OCI-LY7 (cell line): ENCODE data around the gene ACSM3. TPM values are rescaled to one million over a fixed set of nuclear protein-coding genes. Genes with fewer than 3 reads are reported as not detected.

Experiments
- BruUV-seq: library from RNA; stranded (reverse); fragments of 400-500 nt; replicated peaks from 2 replicates; lab custom pipeline; 2021; lab: Mats Ljungman, UMichigan
- CTCF ChIA-PET: fragments of 300-600 bp; sonication (Branson Sonifier 250); formaldehyde crosslinking; loops from one replicate; lab custom pipeline; 2022; ENCODE audit warnings: antibody characterized with exemption; ENCODE audit not compliant: unreplicated experiment; lab: Charles Lee
- POLR2A ChIA-PET: fragments of 300-600 bp; sonication (Branson Sonifier 250); formaldehyde crosslinking; loops from one replicate; lab custom pipeline; 2022; ENCODE audit warnings: antibody characterized with exemption; lab: Charles Lee
- DNase-seq: peaks from one replicate; pipeline ENCODE4 v3.0.0-alpha.2; 2015; ENCODE audit warnings: low spot score
- H2AFZ ChIP-seq: fragments of 200-600 bp; sonication (generic), shearing (Covaris generic); 2 replicates; pipeline ENCODE4 v1.6.1; 2014; ENCODE audit warnings: mild to moderate bottlenecking, antibody characterized with exemption, low read length, moderate library complexity
- H3K27ac ChIP-seq: fragments of 200-600 bp; sonication (generic); 2 replicates; pipeline ENCODE4 v1.5.1; 2014; ENCODE audit warnings: mixed run types, low read depth, mild to moderate bottlenecking, moderate library complexity, low read length, inconsistent platforms; ENCODE audit not compliant: poor library complexity, severe bottlenecking
- H3K36me3 ChIP-seq: fragments of 200-600 bp; sonication (generic); 2 replicates; pipeline ENCODE4 v1.6.1; 2014; ENCODE audit warnings: mild to moderate bottlenecking, antibody characterized with exemption, low read length, moderate library complexity, mixed read lengths; ENCODE audit not compliant: insufficient read depth
- H3K4me1 ChIP-seq: fragments of 200-600 bp; sonication (generic); 2 replicates; pipeline ENCODE4 v1.5.1; 2014; ENCODE audit warnings: mild to moderate bottlenecking, low read length; ENCODE audit not compliant: insufficient read depth, poor library complexity, severe bottlenecking
- H3K4me2 ChIP-seq: fragments of 200-600 bp; sonication (generic); 2 replicates; pipeline ENCODE4 v1.6.1; 2014; ENCODE audit warnings: mild to moderate bottlenecking, low read length
- H3K4me3 ChIP-seq: fragments of 200-600 bp; sonication (generic); 2 replicates; pipeline ENCODE4 v1.5.1; 2014; ENCODE audit warnings: mild to moderate bottlenecking, low read depth, low read length; ENCODE audit not compliant: poor library complexity, severe bottlenecking
- H3K79me2 ChIP-seq: fragments of 200-600 bp; sonication (generic); 2 replicates; pipeline ENCODE4 v1.6.1; 2016; ENCODE audit warnings: low read depth, mild to moderate bottlenecking, low read length, moderate library complexity, mixed read lengths; ENCODE audit not compliant: insufficient read depth
- H3K9me2 ChIP-seq: fragments of 200-600 bp; sonication (generic); 2 replicates; pipeline ENCODE4 v1.6.1; 2016; ENCODE audit warnings: mild to moderate bottlenecking, low read length, mixed read lengths; ENCODE audit not compliant: insufficient read depth
- H3K9me3 ChIP-seq: fragments of 200-600 bp; sonication (generic); 2 replicates; pipeline ENCODE4 v1.6.1; 2014; ENCODE audit warnings: mild to moderate bottlenecking, mixed run types, low read length, mixed read lengths
- H4K20me1 ChIP-seq: fragments of 200-600 bp; sonication (generic); 2 replicates; pipeline ENCODE4 v1.6.1; 2014; ENCODE audit warnings: mild to moderate bottlenecking, antibody characterized with exemption, low read length, moderate library complexity, mixed read lengths; ENCODE audit not compliant: insufficient read depth
- EZH2phosphoT487 ChIP-seq: fragments of 200-600 bp; sonication (generic); IDR thresholded peaks from 2 replicates; pipeline ENCODE4 v1.6.1; 2018; ENCODE audit warnings: low read depth, borderline replicate concordance, mild to moderate bottlenecking, mixed run types, antibody characterized with exemption, low read length, moderate library complexity, mixed read lengths
- intact Hi-C: fragments of 100-400 bp; cut with micrococcal nuclease; formaldehyde crosslinking; loops from one replicate; pipeline ENCODE4 v1.10.0; 2022; ENCODE audit not compliant: unreplicated experiment
- total RNA-seq, 2 experiments: library from RNA; depleted of rRNA in 1 of 2; stranded (reverse); fragments of >200 nt in 1 of 2; shearing (Covaris generic) in 1 of 2; gene quantifications; 2 replicates each; pipeline ENCODE4 v1.2.3, GENCODE V29; 2014 to 2022
- TF ChIP-seq, protein P1 (sequence below): fragments of 200-600 bp; sonication (generic); conservative IDR thresholded peaks from 2 replicates; pipeline ENCODE4 v1.5.1; 2014; ENCODE audit warnings: mild to moderate bottlenecking, antibody characterized with exemption, low read length, moderate library complexity, mixed read lengths

The ACSM3 gene
- total RNA-seq, 2 experiments from 2014 or later: 2.8 to 4.5 TPM

DNA sequence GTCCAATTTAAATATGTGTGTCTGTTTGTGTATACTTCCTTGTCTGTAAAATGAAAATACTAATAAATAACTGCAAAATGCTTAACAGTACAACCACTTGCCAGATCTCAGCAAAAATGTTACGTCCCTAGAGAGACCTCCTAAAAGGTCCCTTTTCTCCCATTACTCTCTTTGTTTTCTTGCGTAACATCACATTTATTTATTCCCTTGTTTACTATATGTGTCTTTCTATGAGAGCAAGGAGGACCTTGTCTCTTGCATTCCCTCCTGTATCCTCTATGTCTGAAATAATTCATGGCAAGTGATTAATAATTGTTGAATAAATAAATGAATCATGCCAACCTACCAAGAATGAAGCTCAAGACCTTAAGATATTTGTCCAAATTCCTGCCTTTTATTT, 1.9 kb downstream of the ACSM3 start:
- H3K4me1 ChIP-seq: peaks cover 14% of the 10 kb centered on the region
- intact Hi-C loops: no loop called here
- no peaks in the 10 kb centered on the region for H3K79me2 ChIP-seq
- TF ChIP-seq EZH2phosphoT487: no peak
- TF ChIP-seq, protein P1, sequence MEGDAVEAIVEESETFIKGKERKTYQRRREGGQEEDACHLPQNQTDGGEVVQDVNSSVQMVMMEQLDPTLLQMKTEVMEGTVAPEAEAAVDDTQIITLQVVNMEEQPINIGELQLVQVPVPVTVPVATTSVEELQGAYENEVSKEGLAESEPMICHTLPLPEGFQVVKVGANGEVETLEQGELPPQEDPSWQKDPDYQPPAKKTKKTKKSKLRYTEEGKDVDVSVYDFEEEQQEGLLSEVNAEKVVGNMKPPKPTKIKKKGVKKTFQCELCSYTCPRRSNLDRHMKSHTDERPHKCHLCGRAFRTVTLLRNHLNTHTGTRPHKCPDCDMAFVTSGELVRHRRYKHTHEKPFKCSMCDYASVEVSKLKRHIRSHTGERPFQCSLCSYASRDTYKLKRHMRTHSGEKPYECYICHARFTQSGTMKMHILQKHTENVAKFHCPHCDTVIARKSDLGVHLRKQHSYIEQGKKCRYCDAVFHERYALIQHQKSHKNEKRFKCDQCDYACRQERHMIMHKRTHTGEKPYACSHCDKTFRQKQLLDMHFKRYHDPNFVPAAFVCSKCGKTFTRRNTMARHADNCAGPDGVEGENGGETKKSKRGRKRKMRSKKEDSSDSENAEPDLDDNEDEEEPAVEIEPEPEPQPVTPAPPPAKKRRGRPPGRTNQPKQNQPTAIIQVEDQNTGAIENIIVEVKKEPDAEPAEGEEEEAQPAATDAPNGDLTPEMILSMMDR: no peak
- H3K9me3 ChIP-seq: peaks cover 23% of the 10 kb centered on the region
- no peak overlapping the region for H3K27ac ChIP-seq
- no peaks in the 10 kb centered on the region for H3K9me2 ChIP-seq
- H2AFZ ChIP-seq: no peak overlapping the region
- H3K4me2 ChIP-seq: no peak overlapping the region
- DNase-seq: no peak
- CTCF ChIA-PET: no interaction called here
- H4K20me1 ChIP-seq: no peaks in the 10 kb centered on the region
- no peaks in the 10 kb centered on the region; the same call in 1 of the 2 replicates for H3K36me3 ChIP-seq
- no TSS peak for BruUV-seq
- no peak overlapping the region for H3K4me3 ChIP-seq
- POLR2A ChIA-PET: interaction anchor here (1.6 kb wide), 1 partner anchor 41 kb away, joined by 5 read pairs; the partner anchor contains the start of genes ERI2 and REXO5

DNA sequence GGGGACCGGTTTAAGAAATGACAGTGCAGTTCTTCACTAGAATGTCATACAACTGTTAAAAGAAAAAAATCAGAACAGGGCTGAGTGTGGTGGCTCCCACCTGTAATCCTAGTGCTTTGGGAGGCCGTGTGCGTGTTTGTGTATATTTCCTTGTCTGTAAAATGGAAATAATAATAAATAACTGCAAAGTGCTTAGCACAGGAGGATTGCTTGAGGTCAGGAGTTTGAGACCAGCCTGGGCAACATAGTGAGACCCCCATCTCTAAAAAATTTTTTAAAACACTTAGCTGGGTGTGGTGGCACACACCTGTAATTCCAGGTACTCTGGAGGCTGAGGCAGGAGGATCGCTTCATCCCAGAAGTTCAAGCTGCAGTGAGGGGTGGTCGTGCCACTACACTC, 2.5 kb downstream of the ACSM3 start:
- POLR2A ChIA-PET: interaction anchor here (1.6 kb wide), 1 partner anchor 40 kb away, joined by 5 read pairs; the partner anchor contains the start of genes ERI2 and REXO5
- intact Hi-C loops: no loop called here
- Histone ChIP-seq H3K4me2 (no peak overlapping the region), H4K20me1 (no peaks in the 10 kb centered on the region), H3K36me3 (no peaks in the 10 kb centered on the region; the same call in 1 of the 2 replicates), H3K4me1 (peaks cover 13% of the 10 kb centered on the region), H3K79me2 (no peaks in the 10 kb centered on the region), H3K27ac (no peak overlapping the region), H2AFZ (no peak overlapping the region), H3K9me3 (peaks cover 18% of the 10 kb centered on the region), H3K4me3 (no peak overlapping the region), H3K9me2 (no peaks in the 10 kb centered on the region)
- DNase-seq: no peak
- no TSS peak for BruUV-seq
- no peak for TF ChIP-seq EZH2phosphoT487
- TF ChIP-seq, protein P1: no peak
- CTCF ChIA-PET: no interaction called here

DNA sequence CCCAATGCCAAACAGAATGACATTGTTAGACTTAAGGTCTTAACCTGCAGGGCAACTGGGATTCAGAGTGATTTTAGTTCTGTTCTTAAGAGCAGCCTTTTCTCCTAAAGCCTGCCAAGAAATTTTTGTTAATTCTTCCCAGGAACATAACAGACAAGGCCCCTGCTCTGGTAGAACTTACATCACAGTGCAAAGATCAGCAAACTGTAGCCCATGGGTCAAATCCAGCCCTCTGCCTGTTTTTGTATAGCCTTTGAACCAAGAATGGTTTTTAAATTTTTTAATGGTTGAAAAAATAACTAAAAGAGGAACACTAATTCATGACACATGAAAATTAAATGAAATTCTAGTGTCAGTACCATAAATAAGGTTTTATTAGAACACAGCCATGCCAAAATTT, 3.8 kb downstream of the ACSM3 start:
- no peak for DNase-seq
- no peak overlapping the region for H3K4me3 ChIP-seq
- no peak overlapping the region for H3K27ac ChIP-seq
- H3K4me1 ChIP-seq: peaks cover 13% of the 10 kb centered on the region
- H3K9me3 ChIP-seq: peaks cover 6% of the 10 kb centered on the region
- no peak overlapping the region for H2AFZ ChIP-seq
- no peak for TF ChIP-seq EZH2phosphoT487
- TF ChIP-seq, protein P1: no peak
- no peak overlapping the region for H3K4me2 ChIP-seq
- H3K36me3 ChIP-seq: no peaks in the 10 kb centered on the region
- no peaks in the 10 kb centered on the region for H4K20me1 ChIP-seq
- intact Hi-C loops: no loop called here
- H3K9me2 ChIP-seq: no peaks in the 10 kb centered on the region
- no TSS peak for BruUV-seq
- CTCF ChIA-PET: no interaction called here
- H3K79me2 ChIP-seq: no peaks in the 10 kb centered on the region
- POLR2A ChIA-PET: no interaction called here
